ENCODE measurements around the gene PHOX2B. TPM values are rescaled to one million over a fixed set of nuclear protein-coding genes. Genes with fewer than 3 reads are reported as not detected.

The PHOX2B gene
- total and polyA plus RNA-seq, 9 of the 15 experiments (the other 6 are each of a cell fraction or from before 2014, with no cell fraction given), result not detected

DNA sequence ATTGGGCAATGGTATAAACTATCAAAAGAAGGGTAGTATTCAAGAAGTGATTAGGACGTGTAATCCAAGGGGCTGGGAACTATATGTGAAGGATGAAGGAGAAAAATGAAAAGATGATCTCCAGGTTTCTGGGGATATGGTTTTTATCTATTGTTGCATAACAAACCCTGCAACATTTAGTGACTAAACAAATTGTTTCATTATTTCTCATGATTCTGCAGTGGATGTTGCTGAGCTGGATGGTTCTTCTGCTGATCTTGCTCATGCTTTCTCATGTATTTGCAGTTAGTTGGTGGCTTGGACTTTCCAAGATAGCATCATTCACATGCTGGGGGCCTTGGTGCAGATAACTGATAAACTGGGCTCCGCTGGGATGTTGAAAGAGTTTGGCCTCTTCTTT is 29.1 kb downstream of the PHOX2B start:
- WGBS (ENCODE audit: insufficient coverage, low coverage, missing lambda C conversion rate), result 0% methylated on average over 2 of the region's 2 CpGs
- intact Hi-C loops (cut with micrococcal nuclease), result no loop called here
- CTCF ChIA-PET (ENCODE audit: low intra/inter-chr PET ratio), result no interaction called here

GRCh38 chr4:41718907-41719306 is 29.6 kb downstream of the PHOX2B start:
- CTCF ChIA-PET (ENCODE audit: low intra/inter-chr PET ratio), result no interaction called here
- no peaks in the 10 kb centered on the region for H3K9me1 ChIP-seq (ENCODE audit: control insufficient read depth, insufficient read depth, low read length)
- no peak overlapping the region for H3K4me3 ChIP-seq
- H2AFZ ChIP-seq (ENCODE audit: low read depth, low read length), result no peak overlapping the region
- H3K9ac ChIP-seq (ENCODE audit: insufficient read depth in 1 of 2, low read depth in 2 of 2, low read length in 2 of 2), result no peak overlapping the region
- BruUV-seq (replicated peaks), result no TSS peak
- FAIRE-seq (no peak), DNase-seq (ENCODE audit: extremely low read depth in 1 of 4, low spot score in 3 of 4) (no peak), ATAC-seq (no peak)
- H3K27me3 ChIP-seq (ENCODE audit: control insufficient read depth in 2 of 2, insufficient read depth in 2 of 2, low read length in 2 of 2), result no peaks in the 10 kb centered on the region
- H4K20me1 ChIP-seq (replicated peaks; ENCODE audit: control insufficient read depth, insufficient read depth, low read length), result no peaks in the 10 kb centered on the region
- H3K9me3 ChIP-seq (replicated peaks; ENCODE audit: control insufficient read depth, insufficient read depth, low read depth, low read length), result no peaks in the 10 kb centered on the region
- H3K79me2 ChIP-seq (ENCODE audit: control insufficient read depth, insufficient read depth, low read length), result no peaks in the 10 kb centered on the region
- no peaks in the 10 kb centered on the region for H3K36me3 ChIP-seq (ENCODE audit: control insufficient read depth, insufficient read depth, low read length)
- POLR2A ChIA-PET, result no interaction called here
- H3K4me2 ChIP-seq (ENCODE audit: insufficient read depth, low read length), result no peak overlapping the region
- intact Hi-C loops (cut with micrococcal nuclease) (no loop called here), in situ Hi-C loops (cut with MboI) (no loop called here)
- no peak overlapping the region for H3K27ac ChIP-seq (ENCODE audit: extremely low read depth, low read depth, low read length)
- no peaks in the 10 kb centered on the region for H3K4me1 ChIP-seq (replicated peaks in 1 of 2; ENCODE audit: control insufficient read depth in 2 of 2, insufficient read depth in 2 of 2, low read length in 2 of 2)
- TF ChIP-seq NR0B1 (IDR thresholded peaks at IDR 0.05; ENCODE audit: partially characterized antibody) (no peak), BRD4 (IDR thresholded peaks at IDR 0.05) (no peak), ZNF212 (CRISPR knock-in tag; IDR thresholded peaks at IDR 0.05) (no peak), XRCC4 (IDR thresholded peaks at IDR 0.05; ENCODE audit: extremely low read depth, insufficient read depth, insufficient read length) (no peak), POLR2H (tag; IDR thresholded peaks at IDR 0.05; ENCODE audit: low read depth) (no peak), FOXP1 (CRISPR knock-in tag; IDR thresholded peaks at IDR 0.05) (no peak), ZFP30 (CRISPR knock-in tag; IDR thresholded peaks at IDR 0.05; ENCODE audit: borderline replicate concordance) (no peak), NBN (IDR thresholded peaks at IDR 0.05; ENCODE audit: low read depth) (no peak), RBBP5 (IDR thresholded peaks at IDR 0.05; ENCODE audit: borderline replicate concordance, insufficient read depth, low read length, poor library complexity, severe bottlenecking) (no peak)
- TF ChIP-seq, protein P1, sequence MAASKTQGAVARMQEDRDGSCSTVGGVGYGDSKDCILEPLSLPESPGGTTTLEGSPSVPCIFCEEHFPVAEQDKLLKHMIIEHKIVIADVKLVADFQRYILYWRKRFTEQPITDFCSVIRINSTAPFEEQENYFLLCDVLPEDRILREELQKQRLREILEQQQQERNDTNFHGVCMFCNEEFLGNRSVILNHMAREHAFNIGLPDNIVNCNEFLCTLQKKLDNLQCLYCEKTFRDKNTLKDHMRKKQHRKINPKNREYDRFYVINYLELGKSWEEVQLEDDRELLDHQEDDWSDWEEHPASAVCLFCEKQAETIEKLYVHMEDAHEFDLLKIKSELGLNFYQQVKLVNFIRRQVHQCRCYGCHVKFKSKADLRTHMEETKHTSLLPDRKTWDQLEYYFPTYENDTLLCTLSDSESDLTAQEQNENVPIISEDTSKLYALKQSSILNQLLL (CRISPR knock-in tag; IDR thresholded peaks at IDR 0.05; ENCODE audit: borderline replicate concordance), result no peak

More for the DNA sequence above, 29.1 kb downstream of the PHOX2B start:
- DNase-seq (ENCODE audit: extremely low read depth in 1 of 4, low spot score in 3 of 4), result no peak
- Histone ChIP-seq H3K9me3 (replicated peaks; ENCODE audit: control insufficient read depth, insufficient read depth, low read depth, low read length) (no peaks in the 10 kb centered on the region), H3K9ac (ENCODE audit: insufficient read depth in 1 of 2, low read depth in 2 of 2, low read length in 2 of 2) (no peak overlapping the region), H3K27me3 (ENCODE audit: control insufficient read depth in 2 of 2, insufficient read depth in 2 of 2, low read length in 2 of 2) (no peaks in the 10 kb centered on the region), H4K20me1 (replicated peaks; ENCODE audit: control insufficient read depth, insufficient read depth, low read length) (no peaks in the 10 kb centered on the region), H3K36me3 (ENCODE audit: control insufficient read depth, insufficient read depth, low read length) (no peaks in the 10 kb centered on the region), H3K79me2 (ENCODE audit: control insufficient read depth, insufficient read depth, low read length) (no peaks in the 10 kb centered on the region), H3K27ac (ENCODE audit: extremely low read depth, low read depth, low read length) (no peak overlapping the region), H3K4me1 (replicated peaks in 1 of 2; ENCODE audit: control insufficient read depth in 2 of 2, insufficient read depth in 2 of 2, low read length in 2 of 2) (no peaks in the 10 kb centered on the region), H2AFZ (ENCODE audit: low read depth, low read length) (no peak overlapping the region), H3K9me1 (ENCODE audit: control insufficient read depth, insufficient read depth, low read length) (no peaks in the 10 kb centered on the region), H3K4me3 (no peak overlapping the region), H3K4me2 (ENCODE audit: insufficient read depth, low read length) (no peak overlapping the region)
- in situ Hi-C loops (cut with MboI), result no loop called here
- POLR2A ChIA-PET, result no interaction called here
- BruUV-seq (replicated peaks), result no TSS peak
- TF ChIP-seq KDM5B (IDR thresholded peaks at IDR 0.05; ENCODE audit: insufficient replicate concordance, low read depth, low read length) (no peak), CBX1 (IDR thresholded peaks at IDR 0.05; ENCODE audit: low read depth) (no peak), ELK1 (CRISPR knock-in tag; IDR thresholded peaks at IDR 0.05) (no peak), ZFPM2 (CRISPR knock-in tag; IDR thresholded peaks at IDR 0.05) (no peak), FUS (optimal IDR thresholded peaks at IDR 0.05; ENCODE audit: low read depth, low read length) (no peak)
- ATAC-seq, result no peak
- FAIRE-seq, result no peak
